Sciatic nerve (tissue), 2 donors: Measurements from ENCODE around the gene CALD1. TPM values are rescaled to one million over a fixed set of nuclear protein-coding genes. Genes with fewer than 3 reads are reported as not detected.

Experiments
- ATAC-seq: fragments of 200-7000 bp; cut with Tn5 transposase; one replicate; pipeline ENCODE4 v1.9.1; 2020; ENCODE audit warnings: mild to moderate bottlenecking, moderate library complexity
- DNase-seq: peaks from one replicate; pipeline ENCODE4 v3.0.0-alpha.2; 2020; ENCODE audit warnings: low spot score
- intact Hi-C: fragments of 100-400 bp; cut with DNase I; formaldehyde crosslinking; loops from one replicate; pipeline ENCODE4 v1.14.2; 2022
- total RNA-seq: library from RNA; stranded (reverse); fragmentation: NEBNext Ultra II Directional; extraction: Animal tissue kit (Norgen Biotek cat#: 25700); gene quantifications from one replicate; pipeline ENCODE4 v1.2.1, GENCODE V29; 2021
- donor health status: DM: no; HTN: no; CAD: no.
- donor health status: DM: no; HTN: no; CAD: no.

The CALD1 gene
- total RNA-seq, 1 donor from 2014 or later: 534 TPM

DNA sequence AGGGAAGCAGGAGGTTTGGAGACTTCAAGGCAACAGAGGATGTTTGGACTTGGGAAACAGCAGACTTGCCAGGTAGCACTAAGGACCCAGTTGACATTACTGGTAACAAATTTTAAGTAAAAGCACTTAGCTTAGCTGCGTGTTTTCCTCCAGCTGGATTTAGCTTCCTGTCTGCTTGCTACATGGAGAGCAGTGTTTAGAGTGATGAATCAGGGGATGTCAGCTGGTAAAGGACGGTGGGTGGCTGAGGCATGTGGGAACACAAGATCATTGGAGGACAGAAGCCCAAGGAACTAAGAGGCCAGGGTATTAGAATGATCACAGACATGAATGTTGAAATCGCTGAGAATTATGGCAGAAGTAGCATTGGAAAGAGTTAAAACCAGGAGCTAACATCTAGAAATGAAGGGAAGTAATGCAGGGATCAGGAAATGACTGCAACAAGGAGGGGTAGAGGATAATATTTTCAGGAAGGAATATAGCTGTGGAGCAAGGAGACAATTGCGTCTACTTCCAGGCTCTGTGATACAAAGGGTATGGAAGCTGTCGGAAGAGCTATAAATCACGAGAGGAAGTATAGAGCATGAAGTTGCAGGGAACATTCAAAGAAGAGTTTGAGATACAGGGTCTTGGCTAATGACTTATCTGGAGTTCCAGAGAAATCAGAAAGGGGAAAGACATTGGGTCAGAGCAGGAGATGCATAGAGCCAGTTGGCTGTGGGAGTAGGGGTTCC lies 34.4 kb downstream of the CALD1 start:
- no peak for ATAC-seq
- intact Hi-C loops: no loop called here

DNA sequence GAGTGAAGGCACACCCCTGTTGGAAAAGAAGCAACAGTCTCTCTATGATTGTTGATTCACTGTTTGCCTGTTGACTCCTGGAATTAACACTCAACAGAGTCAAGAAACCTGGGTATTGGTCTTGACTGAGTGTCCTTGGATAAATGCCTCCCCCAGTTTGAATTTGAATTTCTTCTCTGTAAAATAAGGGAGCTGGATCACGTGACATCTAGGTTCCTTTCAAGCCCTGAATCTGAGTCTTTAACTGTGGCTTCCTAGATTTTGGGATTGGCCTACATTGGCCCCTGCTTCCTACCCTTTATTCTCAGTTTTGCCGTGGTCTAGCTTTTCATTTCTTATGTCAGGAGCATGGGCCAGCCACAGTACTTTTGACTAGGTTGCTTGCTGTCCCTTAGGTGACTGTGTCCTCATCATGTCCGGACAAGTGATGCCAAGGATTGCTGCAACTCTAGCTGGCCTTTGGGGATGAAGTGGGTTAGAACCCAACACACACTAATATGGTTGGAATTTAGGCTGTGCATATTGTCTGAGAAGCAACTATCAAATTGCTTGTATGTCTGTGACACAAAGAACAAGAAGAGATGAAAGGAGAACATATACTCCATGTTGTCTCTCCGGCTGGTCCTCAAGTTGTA lies 35.4 kb downstream of the CALD1 start:
- ATAC-seq (no peak), DNase-seq (no peak)
- intact Hi-C loops: no loop called here

More for the DNA sequence above, 34.4 kb downstream of the CALD1 start:
- no peak for DNase-seq

DNA sequence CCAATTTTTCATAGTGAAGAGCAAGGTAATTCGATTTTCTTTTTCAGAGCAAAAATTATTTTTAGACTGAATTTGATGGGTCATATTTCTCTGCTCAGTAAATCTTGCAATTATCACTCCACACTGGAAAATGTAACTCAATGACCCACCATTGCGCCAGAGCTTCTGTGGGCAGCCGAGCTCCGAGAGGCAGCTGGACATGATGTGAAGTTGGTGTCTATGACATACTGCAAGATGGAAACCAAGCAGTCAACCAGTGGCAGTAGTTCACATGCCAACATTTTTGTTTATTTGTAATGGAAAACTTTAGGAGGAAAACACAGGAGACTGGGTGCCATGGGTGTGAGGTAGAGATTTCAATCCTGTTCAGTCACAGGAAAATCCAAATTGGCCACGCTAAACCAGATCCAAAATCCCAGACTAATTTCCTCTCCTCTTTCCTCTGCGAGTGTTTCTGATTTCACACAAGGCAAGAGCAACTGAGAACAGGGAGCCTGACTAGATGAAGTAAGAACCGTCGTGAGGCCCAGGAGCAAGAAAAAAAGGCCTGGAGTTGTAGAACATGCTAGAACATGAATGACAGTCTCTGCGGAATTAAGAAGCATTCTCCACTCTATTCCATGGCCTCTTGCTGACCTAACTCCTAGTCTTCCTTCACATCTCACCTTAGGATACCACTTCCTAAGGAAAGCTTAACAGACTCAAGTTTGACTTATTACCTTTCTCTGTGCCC lies 39.3 kb downstream of the CALD1 start:
- ATAC-seq (no peak), DNase-seq (no peak)
- intact Hi-C loops: no loop called here

GRCh38 chr7:134819401-134819800 lies 40.0 kb downstream of the CALD1 start:
- ATAC-seq: no peak
- DNase-seq: no peak
- intact Hi-C loops: no loop called here

GRCh38 chr7:134820295-134820694 lies 40.9 kb downstream of the CALD1 start:
- DNase-seq (no peak), ATAC-seq (no peak)
- intact Hi-C loops: no loop called here

DNA sequence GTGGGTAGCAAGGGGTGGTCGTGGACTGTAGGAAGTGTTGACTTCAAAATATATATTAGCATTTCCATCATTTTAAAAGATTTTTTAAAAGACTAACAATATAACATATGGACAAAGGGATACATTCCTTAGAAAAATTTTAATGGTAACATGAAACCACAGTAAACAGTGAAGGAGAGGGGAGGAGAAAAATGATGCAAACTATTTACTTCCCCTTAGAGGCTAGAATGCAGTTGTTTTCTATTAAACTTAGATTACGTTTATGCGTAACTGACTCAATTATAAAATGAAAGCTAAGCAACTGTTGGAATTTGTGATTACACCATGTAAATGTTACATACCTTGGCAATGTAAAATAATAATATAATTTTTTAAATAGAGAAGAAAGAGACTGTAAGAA lies 41.3 kb downstream of the CALD1 start:
- ATAC-seq: no peak
- intact Hi-C loops: no loop called here

GRCh38 chr7:134823400-134823799 lies 44.0 kb downstream of the CALD1 start:
- ATAC-seq (no peak), DNase-seq (no peak)
- intact Hi-C loops: no loop called here

More for the DNA sequence above, 41.3 kb downstream of the CALD1 start:
- DNase-seq: no peak

- intact Hi-C loops: no loop called here
- DNase-seq (no peak), ATAC-seq (no peak)
These were observed 46.2 kb downstream of the CALD1 start for GRCh38 chr7:134825666-134826065.

- ATAC-seq (peak; percentile 37), DNase-seq (no peak)
- intact Hi-C loops: no loop called here
These were observed 46.7 kb downstream of the CALD1 start for GRCh38 chr7:134826105-134826504.

- ATAC-seq (no peak), DNase-seq (no peak)
- intact Hi-C loops: no loop called here
These were observed 48.0 kb downstream of the CALD1 start for GRCh38 chr7:134827436-134827835.

- no peak for DNase-seq
These were observed 48.5 kb downstream of the CALD1 start for GRCh38 chr7:134827889-134828288.

DNA sequence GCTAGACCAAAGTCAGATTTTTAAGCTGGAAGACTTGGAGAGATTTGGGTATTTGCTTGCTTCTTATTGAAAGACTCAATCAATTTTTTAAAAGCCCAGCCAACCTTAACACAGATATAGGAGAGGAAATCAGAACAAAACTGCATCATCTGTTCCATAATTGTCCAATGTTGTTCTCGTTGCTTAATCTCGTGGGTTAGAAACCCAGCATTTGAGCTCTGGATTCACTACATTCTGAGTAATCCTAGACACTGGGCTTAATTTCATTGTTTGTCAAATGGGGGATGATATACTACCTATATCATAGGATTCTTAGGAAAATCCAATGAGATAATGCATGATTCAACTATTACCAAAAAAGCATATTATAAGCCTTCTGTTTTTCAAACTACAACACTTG lies 48.9 kb downstream of the CALD1 start:
- intact Hi-C loops: no loop called here
- no peak for ATAC-seq

More at GRCh38 chr7:134827889-134828288, 48.5 kb downstream of the CALD1 start:
- peak; percentile 77 for ATAC-seq
- intact Hi-C loops: no loop called here

GRCh38 chr7:134829380-134829986 lies 50.0 kb downstream of the CALD1 start:
- intact Hi-C loops: no loop called here
- ATAC-seq: no peak
- DNase-seq: no peak

More for the DNA sequence above, 48.9 kb downstream of the CALD1 start:
- no peak for DNase-seq

GRCh38 chr7:134831862-134832261 lies 52.4 kb downstream of the CALD1 start:
- intact Hi-C loops: no loop called here
- DNase-seq (peak; percentile 60), ATAC-seq (peak; percentile 58)

DNA sequence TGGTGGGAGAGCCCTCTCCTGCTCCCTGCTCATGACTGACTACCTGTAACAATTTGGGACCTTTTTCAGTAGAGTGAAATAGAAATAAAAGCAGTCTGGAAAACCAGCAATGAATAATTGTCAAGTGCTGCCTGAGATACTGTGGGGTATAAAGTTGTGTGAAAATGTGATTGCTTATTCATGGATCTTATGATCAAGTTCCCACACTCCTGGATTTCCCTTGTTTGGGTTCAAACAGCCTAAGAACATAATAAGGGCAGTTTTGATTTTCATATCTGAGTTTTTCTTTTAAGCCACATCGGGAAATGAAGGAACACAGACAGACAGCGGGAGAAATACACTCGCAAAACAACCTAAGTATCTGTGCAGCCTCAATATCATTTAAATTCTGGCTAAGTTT lies 52.9 kb downstream of the CALD1 start:
- DNase-seq: no peak
- intact Hi-C loops: no loop called here
- no peak for ATAC-seq

DNA sequence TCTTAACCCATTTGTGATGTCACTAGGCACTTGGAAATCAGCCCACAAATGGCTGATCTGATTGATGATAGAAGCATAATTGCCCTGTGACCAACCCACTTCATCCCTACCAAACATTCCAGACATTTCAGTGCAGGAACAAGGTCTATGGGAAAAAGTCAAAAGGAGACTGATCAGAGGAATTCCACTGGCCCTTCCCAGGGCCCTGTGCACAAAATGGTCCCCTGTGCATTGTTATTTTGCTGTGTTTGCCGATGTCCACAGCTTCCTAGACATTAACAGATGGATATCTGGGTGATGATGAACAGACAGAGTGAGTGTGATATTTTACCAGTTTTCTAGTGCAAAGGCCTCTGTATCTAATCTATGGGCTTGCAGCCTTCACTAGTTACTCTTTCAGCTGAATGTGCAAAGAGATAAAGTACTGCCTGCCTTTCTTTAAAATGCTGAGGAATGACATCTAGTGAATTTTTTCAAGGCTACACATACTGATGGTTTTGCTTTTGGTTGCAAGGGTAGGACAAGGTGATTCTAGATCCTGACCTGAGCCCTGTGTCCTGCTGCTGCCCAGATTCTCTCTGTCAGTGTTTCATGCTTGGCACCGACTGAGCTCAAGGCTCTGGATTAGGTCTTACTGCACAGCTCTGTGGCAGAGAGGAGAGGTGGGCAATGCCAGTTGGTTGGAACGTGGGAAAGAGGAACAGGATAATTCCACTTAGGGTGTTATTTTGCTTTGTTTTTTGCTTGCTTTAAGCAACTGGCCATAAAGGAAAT lies 55.4 kb downstream of the CALD1 start:
- DNase-seq (no peak), ATAC-seq (peak; percentile 35)
- intact Hi-C loops: no loop called here

- no peak for ATAC-seq
- intact Hi-C loops: no loop called here
- DNase-seq: no peak
These were observed 56.0 kb downstream of the CALD1 start for GRCh38 chr7:134835463-134835823.

DNA sequence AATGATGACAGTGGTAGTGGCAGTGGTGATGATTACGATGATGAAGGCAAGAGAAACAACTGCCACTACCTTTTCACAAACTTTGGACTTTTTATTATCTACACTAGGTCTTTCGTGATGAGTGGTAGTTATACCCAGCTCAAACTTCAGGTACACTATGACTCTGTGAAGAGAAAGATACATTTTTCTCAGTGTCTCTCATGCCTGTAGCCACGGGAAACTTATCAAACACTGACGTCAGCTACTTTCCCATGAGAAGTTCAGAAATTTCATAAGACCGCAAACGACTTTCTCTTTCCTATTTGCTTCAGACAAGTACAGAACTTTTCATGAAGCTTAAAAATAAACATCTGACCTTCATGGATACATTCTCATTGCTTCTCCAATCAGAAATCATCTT lies 57.0 kb downstream of the CALD1 start:
- intact Hi-C loops: no loop called here
- DNase-seq (no peak), ATAC-seq (peak; percentile 84)

DNA sequence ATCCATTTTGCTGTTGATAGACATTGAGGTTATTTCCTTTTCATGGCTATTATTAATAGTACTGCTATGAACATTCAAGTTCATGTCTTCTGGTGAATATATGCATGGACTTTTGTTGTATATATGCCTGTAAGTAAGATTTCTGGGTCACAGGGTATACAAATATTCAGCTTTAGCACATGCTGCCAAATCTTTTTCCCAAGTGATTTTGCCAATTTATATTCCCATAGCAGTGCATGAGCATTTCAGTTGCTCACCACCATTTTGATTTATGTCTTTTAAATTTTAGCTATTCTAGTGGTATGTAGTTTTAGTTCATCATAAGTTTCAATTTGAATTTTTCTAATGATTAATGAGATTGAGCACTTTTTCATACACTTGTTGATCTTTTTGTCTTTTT lies 59.9 kb downstream of the CALD1 start:
- DNase-seq: no peak
- intact Hi-C loops: no loop called here
- ATAC-seq: no peak
